ENCODE results near the gene AKAP9.

DNA sequence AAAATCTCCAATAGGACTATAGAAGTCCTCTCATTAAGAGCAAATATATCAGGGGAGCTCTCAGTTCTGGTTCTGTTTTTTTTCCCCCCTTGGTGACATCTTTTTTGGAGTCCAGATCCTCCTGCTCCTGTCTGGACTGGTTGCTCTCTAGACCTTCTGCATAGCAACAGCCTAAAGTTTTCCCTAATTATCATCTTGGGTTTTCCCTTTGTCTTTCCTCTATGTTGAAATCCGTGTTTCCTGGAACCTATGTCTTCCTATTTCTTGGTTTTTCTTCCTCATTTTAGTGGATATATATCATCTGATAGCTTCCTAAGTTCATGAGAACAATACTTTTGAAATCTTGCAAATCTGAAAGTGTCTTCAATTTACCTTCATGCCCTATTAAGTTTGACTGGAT lies 30.5 kb upstream of the AKAP9 start:
- TF ChIP-seq, protein P1, sequence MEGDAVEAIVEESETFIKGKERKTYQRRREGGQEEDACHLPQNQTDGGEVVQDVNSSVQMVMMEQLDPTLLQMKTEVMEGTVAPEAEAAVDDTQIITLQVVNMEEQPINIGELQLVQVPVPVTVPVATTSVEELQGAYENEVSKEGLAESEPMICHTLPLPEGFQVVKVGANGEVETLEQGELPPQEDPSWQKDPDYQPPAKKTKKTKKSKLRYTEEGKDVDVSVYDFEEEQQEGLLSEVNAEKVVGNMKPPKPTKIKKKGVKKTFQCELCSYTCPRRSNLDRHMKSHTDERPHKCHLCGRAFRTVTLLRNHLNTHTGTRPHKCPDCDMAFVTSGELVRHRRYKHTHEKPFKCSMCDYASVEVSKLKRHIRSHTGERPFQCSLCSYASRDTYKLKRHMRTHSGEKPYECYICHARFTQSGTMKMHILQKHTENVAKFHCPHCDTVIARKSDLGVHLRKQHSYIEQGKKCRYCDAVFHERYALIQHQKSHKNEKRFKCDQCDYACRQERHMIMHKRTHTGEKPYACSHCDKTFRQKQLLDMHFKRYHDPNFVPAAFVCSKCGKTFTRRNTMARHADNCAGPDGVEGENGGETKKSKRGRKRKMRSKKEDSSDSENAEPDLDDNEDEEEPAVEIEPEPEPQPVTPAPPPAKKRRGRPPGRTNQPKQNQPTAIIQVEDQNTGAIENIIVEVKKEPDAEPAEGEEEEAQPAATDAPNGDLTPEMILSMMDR (IDR thresholded peaks at IDR 0.05) = no peak
- TF ChIP-seq POLR2A (IDR thresholded peaks at IDR 0.05) = no peak

All from esophagus squamous epithelium (tissue), 4 donors.